Epithelial cell of proximal tubule (primary cell): ENCODE results near the gene MYO5B. TPM values are rescaled to one million over a fixed set of nuclear protein-coding genes. Genes with fewer than 3 reads are reported as not detected.
A peak's percentile ranks its signal among the peaks of the same experiment; 100 is the strongest.

Source experiments
- DNase-seq: peaks from one replicate; pipeline ENCODE4 v3.0.0-alpha.2; 2011; ENCODE audit warnings: low read depth
- H3K4me3 ChIP-seq: 2 replicates; pipeline ENCODE4 v1.5.1; 2011; ENCODE audit warnings: low read depth, mild to moderate bottlenecking, low read length
- CTCF ChIP-seq: conservative IDR thresholded peaks from 2 replicates; pipeline ENCODE4 v1.5.1; 2012; ENCODE audit warnings: low read depth, mild to moderate bottlenecking, low read length
- total RNA-seq: library from RNA; depleted of rRNA; stranded (reverse); fragments of >200 nt; gene quantifications from 2 replicates; pipeline ENCODE4 v1.2.3, GENCODE V29; 2015

Gene MYO5B
- total RNA-seq, 1 donor from 2014 or later = 48.4 TPM

- DNase-seq = no peak
- no peak overlapping the region for H3K4me3 ChIP-seq
- TF ChIP-seq CTCF = no peak
Measured at GRCh38 chr18:49910019-49910418, 284.9 kb downstream of the MYO5B start.

GRCh38 chr18:49907346-49907929 lies 287.5 kb downstream of the MYO5B start:
- no peak overlapping the region for H3K4me3 ChIP-seq
- no peak for DNase-seq
- TF ChIP-seq CTCF = no peak

GRCh38 chr18:49905771-49906170 lies 289.2 kb downstream of the MYO5B start:
- DNase-seq = no peak
- no peak for TF ChIP-seq CTCF
- no peak overlapping the region for H3K4me3 ChIP-seq

GRCh38 chr18:49904871-49905555 lies 289.9 kb downstream of the MYO5B start:
- TF ChIP-seq CTCF = no peak
- DNase-seq = no peak
- H3K4me3 ChIP-seq = no peak overlapping the region

- no peak overlapping the region for H3K4me3 ChIP-seq
- no peak for DNase-seq
- no peak for TF ChIP-seq CTCF
Measured at GRCh38 chr18:49901862-49902340, 293.0 kb downstream of the MYO5B start.

- no peak for DNase-seq
- no peak overlapping the region for H3K4me3 ChIP-seq
- peak; percentile 74 for TF ChIP-seq CTCF
Measured at GRCh38 chr18:49899657-49900330, 295.2 kb downstream of the MYO5B start.
